ENCODE measurements around the gene RAMACL.

RAMACL gene

DNA sequence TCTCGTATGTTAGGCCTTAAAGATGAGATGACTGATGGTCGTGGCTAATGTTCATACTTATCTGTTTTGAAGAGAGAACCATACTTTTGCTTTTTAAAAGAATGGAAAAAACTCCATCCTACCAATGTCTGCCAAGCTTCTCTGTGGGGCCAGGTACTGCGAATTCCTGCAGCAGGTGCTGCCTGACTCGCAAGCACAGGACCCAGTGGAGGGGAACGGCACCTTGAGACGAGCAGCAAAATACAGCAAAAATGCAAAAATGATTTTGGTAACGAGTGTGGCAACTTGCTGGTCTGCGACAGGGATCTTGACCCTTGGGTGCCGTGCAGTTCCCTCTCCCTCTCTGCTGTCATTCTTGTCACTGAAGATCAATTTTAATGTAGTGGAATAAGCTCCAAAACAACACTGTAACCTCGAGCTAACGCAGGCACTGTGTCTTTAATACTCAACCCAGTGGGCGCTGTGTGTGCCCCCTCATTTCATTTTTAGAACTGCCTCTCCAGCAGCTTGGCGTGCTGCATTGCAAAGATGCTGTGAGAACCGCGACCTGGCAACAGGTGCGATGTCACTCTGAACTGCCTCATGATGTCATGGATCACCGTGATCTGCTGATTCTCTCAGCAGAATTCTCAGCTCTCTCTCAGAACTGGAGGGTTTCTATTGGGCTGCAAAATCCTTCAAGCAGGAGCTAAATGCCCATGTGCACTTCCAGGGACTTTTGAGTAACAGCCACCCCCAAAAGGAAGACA is 51.6 kb downstream of the RAMACL start:
- TF ChIP-seq, protein P1, sequence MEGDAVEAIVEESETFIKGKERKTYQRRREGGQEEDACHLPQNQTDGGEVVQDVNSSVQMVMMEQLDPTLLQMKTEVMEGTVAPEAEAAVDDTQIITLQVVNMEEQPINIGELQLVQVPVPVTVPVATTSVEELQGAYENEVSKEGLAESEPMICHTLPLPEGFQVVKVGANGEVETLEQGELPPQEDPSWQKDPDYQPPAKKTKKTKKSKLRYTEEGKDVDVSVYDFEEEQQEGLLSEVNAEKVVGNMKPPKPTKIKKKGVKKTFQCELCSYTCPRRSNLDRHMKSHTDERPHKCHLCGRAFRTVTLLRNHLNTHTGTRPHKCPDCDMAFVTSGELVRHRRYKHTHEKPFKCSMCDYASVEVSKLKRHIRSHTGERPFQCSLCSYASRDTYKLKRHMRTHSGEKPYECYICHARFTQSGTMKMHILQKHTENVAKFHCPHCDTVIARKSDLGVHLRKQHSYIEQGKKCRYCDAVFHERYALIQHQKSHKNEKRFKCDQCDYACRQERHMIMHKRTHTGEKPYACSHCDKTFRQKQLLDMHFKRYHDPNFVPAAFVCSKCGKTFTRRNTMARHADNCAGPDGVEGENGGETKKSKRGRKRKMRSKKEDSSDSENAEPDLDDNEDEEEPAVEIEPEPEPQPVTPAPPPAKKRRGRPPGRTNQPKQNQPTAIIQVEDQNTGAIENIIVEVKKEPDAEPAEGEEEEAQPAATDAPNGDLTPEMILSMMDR (IDR thresholded peaks at IDR 0.05; ENCODE audit: unreplicated experiment in 3 of 3) = no peak
- H3K27me3 Mint-ChIP-seq (ENCODE audit: low read depth) = no peaks in the 10 kb centered on the region
- no peak overlapping the region for H3K4me3 Mint-ChIP-seq
- H3K4me1 Mint-ChIP-seq = no peaks in the 10 kb centered on the region
- peaks cover 21% of the 10 kb centered on the region for H3K36me3 Mint-ChIP-seq (ENCODE audit: low read depth)
- no peak overlapping the region for H3K27ac Mint-ChIP-seq
- no peaks in the 10 kb centered on the region for H3K9me3 Mint-ChIP-seq

DNA sequence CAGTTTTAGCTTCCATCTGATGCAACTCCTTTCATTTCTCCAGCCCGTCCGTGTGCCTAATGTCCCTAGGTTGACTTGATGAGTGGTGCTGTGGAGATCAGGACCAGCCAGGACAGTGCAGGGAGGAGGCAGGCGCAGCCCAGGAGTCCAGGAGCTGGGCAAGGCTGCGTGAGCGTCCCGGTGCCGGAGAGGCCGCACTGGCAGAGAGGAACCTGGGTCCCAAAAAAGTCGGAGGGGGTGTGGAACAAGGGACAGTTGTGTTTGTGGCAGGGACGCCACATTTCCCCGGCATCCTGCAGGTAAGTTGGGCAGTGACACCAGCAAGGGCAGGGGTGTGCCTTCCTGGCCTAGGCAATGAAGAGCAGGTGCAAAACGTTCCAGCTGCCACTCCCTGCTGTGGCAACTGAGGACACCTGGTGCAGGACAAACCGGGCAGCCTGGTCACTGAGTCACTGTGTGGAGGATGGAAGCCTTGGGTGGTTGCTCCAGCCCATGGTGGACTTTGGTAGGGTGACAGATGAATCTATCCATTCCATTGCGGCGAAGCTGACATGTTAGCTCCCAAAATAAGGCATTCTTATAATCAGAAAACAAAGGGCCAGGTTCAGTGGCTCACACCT is 53.2 kb downstream of the RAMACL start:
- Mint-ChIP-seq H3K9me3 (no peaks in the 10 kb centered on the region), H3K27me3 (ENCODE audit: low read depth) (no peaks in the 10 kb centered on the region), H3K27ac (no peak overlapping the region), H3K4me3 (no peak overlapping the region), H3K36me3 (ENCODE audit: low read depth) (peaks cover 29% of the 10 kb centered on the region), H3K4me1 (no peaks in the 10 kb centered on the region)
- TF ChIP-seq, protein P1 (IDR thresholded peaks at IDR 0.05; ENCODE audit: unreplicated experiment in 3 of 3) = no peak
